GM18909 (cell line): ENCODE measurements around the gene FAM13A.
"Not testable (repeated sequence)": the region's sequence is repeated elsewhere in the genome, so short reads cannot be mapped to it uniquely, and the experiment has no call there.

Experiments
- ATAC-seq: cut with Tn5 transposase; IDR thresholded peaks from one replicate; pipeline ENCODE4 v1.9.1; 2021; ENCODE audit warnings: mild to moderate bottlenecking; ENCODE audit not compliant: unreplicated experiment, poor library complexity

Gene FAM13A

GRCh38 chr4:89044147-89044900, 12.7 kb downstream of the FAM13A start:
- ATAC-seq = no peak

DNA sequence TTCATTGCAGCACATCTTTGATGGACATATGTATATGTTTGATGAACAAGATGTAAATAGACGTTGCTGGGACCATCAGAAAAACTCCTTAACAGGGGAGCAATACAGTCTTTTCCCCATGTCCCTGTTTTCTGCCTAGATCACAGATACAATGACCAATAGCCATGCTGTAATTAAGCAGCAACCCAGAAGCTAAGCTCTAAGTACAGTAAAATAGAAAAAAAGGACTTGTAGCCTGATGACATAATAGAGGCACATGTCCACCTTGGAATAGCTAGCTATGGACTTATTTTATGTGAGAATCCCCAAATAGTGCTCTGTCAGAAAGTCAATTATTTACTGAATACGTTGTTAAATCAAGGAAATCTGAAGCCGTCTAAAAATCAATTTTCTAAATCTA, 14.9 kb downstream of the FAM13A start:
- no peak for ATAC-seq

DNA sequence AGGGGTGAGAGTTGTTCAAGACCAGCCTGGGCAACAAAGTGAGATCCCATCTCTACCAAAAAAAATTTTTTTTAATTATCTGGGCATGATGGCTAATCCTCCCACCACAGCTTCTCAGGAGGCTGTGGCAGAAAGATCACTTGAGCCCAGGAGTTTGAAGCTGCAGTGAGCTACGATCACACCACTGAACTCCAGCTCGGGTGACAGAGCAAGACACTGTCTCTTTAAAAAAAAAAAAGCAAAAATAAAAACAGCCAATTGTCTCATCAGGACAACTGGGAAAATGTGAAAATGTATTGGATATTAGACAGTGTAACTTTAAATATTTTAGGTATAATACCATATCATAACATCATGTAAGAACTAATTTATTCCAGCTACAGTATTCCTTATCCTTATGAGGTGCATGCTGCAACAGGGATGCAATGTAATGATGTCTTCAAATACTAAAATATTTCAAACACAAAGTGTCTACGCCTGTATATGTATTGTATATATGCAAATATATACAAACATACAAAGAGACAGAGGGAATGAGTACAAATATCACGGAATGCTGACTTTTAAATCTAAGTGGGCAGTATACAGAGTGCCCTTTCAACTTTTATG, 17.2 kb downstream of the FAM13A start:
- ATAC-seq = no peak

DNA sequence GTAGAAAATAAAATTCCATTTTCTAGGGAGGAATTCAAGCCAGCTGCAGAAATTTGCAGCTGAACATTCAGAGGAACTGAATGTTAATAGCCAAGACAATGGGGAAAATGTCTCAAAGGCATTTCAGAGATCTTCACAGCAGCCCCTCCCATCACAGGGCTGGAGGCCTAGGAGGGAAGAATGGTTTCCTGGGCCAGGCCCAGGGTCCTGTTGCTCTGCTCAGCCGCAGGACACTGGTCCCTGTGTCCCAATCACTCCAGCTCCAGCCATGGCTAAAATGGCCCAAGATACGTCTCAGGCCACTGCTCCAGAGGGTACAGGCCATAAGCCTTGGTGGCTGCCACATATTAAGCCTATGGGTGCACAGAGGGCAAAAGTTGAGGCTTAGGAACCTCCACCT, 20.4 kb downstream of the FAM13A start:
- ATAC-seq = no peak

DNA sequence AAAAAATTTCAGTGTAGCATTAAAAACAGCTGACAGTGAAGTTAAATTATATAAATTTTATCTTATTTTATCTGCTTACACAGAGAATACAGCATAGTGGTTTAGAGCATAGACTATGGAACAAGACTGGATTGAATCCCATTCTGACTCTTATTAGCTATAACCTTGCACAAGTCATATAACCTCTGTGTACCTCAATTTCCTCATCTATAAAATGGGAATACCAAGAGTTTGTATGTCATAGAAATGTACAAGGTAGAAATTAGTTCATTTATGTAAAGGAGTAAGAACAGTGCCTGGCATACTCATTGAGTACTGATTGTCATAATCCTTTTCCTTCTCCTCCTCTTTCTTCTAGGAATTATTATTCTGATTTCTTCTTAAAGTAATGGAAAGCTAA, 25.7 kb downstream of the FAM13A start:
- no peak for ATAC-seq

DNA sequence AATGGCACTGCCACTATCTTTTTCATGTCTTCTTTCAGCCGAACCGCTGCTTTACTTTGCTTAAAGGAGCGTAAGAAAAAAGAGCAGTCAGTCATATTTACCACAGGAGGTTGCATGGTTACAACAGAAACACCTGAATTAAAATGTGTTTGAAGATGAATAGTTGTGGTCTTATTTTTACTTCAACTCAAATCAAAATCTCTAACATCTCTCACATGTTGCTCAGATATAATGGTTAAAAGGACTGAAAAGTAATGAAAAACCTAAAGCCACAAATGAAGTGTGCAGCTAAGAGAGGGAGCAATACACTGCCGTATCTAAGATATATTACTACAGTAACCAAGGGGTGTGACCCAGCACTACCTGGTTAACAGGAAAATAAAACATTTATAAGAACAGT, 27.4 kb downstream of the FAM13A start:
- no peak for ATAC-seq

DNA sequence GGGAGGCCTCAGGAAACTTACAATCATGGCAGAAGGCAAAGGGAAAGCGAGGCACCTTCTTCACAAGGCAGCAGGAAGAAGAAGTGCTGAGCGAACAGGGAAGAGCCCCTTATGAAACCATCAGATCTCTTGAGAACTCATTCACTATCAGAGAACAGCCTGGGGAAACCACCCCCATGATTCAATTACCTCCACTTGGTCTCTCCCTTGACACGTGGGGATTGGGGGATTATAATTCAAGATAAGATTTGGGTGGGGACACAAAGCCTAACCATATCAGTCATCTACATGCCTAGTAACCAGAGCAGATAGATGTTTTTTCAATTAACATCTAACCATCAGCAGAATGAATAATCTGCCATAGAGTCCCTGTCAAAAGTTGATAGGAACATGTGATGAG, 30.4 kb downstream of the FAM13A start:
- ATAC-seq = no peak

DNA sequence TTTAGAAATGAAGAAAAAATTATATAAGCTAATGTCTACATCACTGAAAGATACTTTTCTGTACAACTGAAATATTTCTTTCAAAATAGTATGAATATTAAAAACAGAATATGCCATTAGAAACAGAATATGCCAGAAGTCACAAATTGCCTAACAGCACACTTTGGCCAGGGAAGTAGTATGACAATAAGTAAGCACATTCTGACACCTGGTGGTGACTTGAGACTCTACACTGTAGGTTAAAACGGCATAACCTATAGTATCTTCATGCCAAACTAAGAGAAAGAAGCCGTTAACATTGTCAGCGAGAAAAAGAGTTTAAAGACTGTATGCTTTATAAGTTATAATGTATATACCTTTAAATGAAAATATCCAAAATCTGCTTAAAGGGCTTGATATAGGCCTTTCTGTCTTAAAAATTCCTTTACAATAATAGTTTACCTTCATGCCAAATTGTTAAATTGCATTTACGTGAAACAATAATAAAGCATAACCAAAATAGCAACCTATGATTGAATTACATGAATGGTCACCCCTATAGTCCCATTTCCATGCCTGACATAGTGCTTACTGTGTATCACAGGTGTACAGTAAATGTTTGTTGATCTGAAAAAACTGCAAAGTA, 32.8 kb downstream of the FAM13A start:
- peak; percentile 94 for ATAC-seq

DNA sequence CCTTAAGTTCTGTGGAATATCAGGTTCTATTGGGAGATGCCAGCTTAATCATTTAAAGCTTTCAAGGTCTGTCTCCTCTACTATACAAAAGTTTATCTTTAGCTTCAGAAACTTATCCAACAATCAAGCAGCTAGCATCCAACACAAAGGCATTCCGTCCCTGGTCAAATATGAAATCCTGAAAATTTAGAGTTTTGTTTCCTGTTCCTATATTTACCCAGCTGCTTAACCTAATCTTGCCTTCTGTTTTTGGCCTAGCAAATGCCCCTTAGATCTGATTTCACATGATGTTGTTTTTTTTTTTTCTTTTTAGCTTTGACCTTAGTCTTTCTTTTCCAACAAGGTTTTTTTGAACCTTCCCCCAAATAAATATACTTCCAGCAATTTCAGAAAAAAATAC, 33.8 kb downstream of the FAM13A start:
- ATAC-seq = no peak

- ATAC-seq = no peak
These were observed 34.4 kb downstream of the FAM13A start for GRCh38 chr4:89022426-89023128.

DNA sequence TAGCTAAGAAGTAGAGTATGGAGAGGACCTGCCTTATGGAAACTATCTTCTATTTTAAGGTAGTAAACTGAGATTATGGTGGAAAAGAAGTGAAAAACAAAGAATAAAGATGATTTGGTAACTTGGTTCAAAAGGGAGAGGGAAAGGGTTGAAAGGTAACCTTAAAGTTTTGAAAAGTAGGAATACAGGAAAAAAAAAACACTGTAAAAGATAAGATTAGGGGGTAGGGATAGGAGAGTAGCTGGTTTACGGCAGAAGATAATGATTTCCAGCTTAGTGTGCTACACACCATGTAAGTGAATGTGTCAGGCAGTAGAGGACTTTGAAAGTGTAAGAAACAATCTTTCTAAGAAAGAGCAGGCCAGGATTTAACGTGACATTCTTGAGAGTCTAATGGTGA, 35.3 kb downstream of the FAM13A start:
- ATAC-seq = no peak

DNA sequence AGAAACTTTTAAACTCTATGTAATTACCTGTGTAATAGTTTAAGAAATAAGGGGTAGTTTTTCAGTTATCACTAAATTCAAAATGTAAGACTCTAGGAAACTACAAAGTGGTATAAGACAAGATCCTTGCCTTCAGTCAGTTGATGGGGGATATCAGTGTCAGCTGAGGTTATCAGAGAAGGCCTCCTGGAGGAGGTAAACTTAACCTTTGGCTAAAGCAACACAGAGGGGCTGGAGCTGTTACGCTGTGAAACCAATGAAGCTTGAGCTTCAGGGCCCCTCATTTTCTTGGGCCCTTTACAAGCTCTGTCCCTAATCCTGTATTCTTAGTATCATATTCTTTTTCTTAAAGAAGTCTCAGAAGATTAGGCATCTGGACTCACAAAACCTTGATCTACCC, 35.9 kb downstream of the FAM13A start:
- no peak for ATAC-seq

DNA sequence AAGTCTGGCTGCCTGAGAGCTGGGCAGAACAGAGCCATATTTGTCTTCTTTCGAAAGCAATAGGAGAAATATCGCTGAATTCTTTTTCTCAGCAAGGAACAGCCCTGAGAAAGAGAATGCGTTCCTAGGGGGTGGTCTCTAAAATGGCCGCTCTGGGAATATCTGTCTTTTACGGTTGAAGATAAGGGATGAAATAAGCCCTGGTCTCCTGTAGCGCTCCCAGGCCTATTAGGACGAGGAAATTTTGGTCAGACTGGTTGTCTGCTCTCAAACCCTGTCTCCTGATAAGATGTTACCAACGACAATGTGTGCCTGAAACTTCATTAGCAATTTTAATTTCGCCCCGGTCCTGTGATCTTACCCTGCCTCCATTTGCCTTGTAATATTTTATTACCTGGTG, 42.1 kb downstream of the FAM13A start:
- not testable (repeated sequence) for ATAC-seq

- ATAC-seq = no peak
These were observed 47.1 kb downstream of the FAM13A start for GRCh38 chr4:89009761-89010369.

DNA sequence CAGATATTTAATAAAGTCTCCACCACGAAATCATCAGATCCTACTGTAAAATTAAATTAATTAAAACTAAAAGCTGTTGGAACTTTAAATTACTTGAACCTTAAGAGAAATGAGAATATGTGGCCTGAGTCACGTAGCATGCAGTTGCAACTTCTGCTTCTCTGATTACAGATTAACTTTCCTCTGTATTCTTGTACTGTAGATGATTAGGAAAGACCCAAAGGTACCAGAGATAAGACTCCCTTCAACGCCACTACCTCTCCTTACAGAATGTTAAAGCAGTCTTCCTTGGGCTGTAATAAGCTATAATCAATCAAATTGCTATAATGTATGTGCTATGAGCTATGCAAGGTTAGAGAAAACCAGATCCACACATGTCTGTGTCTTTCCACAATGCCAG, 47.9 kb downstream of the FAM13A start:
- peak; percentile 89 for ATAC-seq

DNA sequence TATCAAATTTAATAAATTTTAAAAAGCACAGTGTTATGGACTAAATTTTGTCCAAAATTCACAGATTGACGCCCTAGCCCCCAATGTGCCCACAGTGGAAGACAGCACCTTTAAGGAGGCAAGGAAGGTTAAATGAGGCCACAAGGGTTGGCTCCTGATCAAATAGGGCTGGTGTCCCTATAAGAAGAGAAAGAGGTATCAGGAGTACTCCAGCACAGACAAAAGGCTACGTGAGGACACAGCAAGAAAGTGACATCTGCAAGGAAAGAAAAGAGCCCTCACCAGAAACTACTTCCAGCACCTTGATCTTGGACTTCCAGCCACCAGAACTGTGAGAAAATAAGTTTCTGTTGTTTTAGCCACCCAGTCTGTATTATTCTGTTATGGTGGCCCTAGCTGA, 48.8 kb downstream of the FAM13A start:
- no peak for ATAC-seq

DNA sequence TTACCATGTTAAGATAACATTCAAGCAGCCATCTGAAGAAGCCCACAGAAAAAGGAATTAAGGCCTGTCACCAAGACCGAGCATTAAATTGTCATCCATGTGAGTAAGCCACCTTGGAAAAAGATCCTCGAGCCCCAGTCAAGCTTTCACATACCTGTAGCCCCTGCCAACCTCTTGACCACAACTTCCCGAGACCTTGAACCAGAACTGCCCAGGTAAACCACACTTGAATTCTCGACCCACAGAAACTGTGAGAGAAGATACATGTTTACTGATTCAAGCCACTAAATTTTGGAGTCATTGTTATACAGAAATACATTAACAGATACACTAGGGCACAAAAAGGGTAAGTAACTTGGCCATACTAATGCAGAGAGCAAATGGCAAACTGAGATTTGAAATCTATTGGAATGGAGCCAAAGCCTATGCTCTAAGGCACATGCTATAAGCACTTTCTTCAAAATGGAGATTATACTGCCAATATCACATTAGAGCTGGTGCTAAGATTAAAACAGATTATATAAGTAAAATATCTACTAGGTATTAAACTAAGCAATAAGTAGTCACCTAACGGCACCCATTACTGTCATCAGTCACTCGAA, 49.5 kb downstream of the FAM13A start:
- ATAC-seq = no peak

DNA sequence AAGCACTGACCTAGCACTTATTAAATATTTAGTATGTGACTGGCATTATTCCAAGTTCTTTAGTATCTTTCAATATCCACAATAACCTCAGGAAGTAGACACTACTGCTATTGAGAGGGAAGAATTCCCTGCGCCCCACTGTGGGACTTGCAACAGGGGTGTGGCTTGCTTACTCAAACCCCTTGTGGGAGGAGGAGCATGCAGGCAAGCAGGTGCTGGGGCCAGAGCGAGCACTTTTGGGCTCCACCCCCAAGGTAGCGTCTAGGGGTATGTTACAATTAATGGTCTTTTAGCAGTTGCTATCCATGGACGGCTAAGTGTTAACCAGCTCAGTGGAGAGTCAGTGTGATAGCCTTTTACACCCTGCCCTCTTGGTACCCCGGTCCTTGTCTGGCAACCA, 50.7 kb downstream of the FAM13A start:
- ATAC-seq = no peak

DNA sequence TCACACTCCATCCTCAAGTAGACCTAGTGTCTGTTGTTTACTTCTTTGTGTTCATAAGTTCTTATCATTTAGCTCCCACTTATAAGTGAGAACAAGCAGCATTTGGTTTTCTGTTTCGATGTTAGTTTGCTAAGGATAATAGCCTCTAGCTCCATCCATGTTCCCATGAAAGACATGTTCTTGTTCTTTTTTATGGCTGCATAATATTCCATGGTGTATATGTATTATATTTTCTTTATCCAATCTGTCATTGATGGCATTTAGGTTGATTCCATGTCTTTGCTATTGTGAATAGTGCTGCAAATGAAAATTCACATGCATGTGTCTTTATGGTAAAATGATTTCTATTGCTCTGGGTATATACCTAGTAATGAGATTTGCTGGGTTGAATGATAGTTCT, 51.9 kb downstream of the FAM13A start:
- ATAC-seq = not testable (repeated sequence)

- ATAC-seq = no peak
These were observed 55.1 kb downstream of the FAM13A start for GRCh38 chr4:89001647-89002445.
